HepG2 (cell line): ENCODE results near the gene ANKZF1. TPM values are rescaled to one million over a fixed set of nuclear protein-coding genes. Genes with fewer than 3 reads are reported as not detected.
A peak's percentile ranks its signal among the peaks of the same experiment; 100 is the strongest.

Experiments used
- CREBL2 ChIP-seq: sonication (generic); formaldehyde crosslinking; IDR thresholded peaks from 2 replicates; pipeline ENCODE4 v1.8.1; 2023; ENCODE audit warnings: missing genetic modification reagents, mild to moderate bottlenecking, borderline replicate concordance
- E2F1 ChIP-seq: sonication (generic); formaldehyde crosslinking; IDR thresholded peaks from 2 replicates; pipeline ENCODE4 v1.5.0; 2020; ENCODE audit warnings: missing genetic modification reagents
- FLYWCH1 ChIP-seq: sonication (generic); formaldehyde crosslinking; IDR thresholded peaks from 2 replicates; pipeline ENCODE4 v1.8.1; 2023; ENCODE audit warnings: mild to moderate bottlenecking, missing genetic modification reagents
- ISX ChIP-seq: sonication (generic); formaldehyde crosslinking; conservative IDR thresholded peaks from 2 replicates; pipeline ENCODE4 v1.5.0; 2020; ENCODE audit warnings: missing genetic modification reagents
- KMT2B ChIP-seq: IDR thresholded peaks from 2 replicates; pipeline ENCODE4 v1.6.1; 2016; ENCODE audit warnings: missing genetic modification reagents, missing compliant biosample characterization
- LBX2 ChIP-seq: sonication (generic); formaldehyde crosslinking; IDR thresholded peaks from 2 replicates; pipeline ENCODE4 v1.5.0; 2020; ENCODE audit warnings: missing genetic modification reagents, mild to moderate bottlenecking, borderline replicate concordance
- NFE2L2 ChIP-seq: fragments of 150-350 bp; IDR thresholded peaks from 2 replicates; pipeline ENCODE4 v1.6.1; 2014; ENCODE audit warnings: low read length
- SALL1 ChIP-seq: sonication (generic); formaldehyde crosslinking; IDR thresholded peaks from 2 replicates; pipeline ENCODE4 v1.8.0; 2022; ENCODE audit warnings: mild to moderate bottlenecking, missing genetic modification reagents
- SYNCRIP ChIP-seq: fragments of 200-400 bp; formaldehyde crosslinking; IDR thresholded peaks from 2 replicates; pipeline ENCODE4 v1.6.1; 2018; ENCODE audit warnings: mild to moderate bottlenecking, low read depth, low read length; ENCODE audit not compliant: insufficient read depth
- WIZ ChIP-seq: sonication (generic); formaldehyde crosslinking; IDR thresholded peaks from 2 replicates; pipeline ENCODE4 v1.5.1; 2020; ENCODE audit warnings: mild to moderate bottlenecking, missing genetic modification reagents
- XBP1 ChIP-seq: sonication (generic); formaldehyde crosslinking; IDR thresholded peaks from 2 replicates; pipeline ENCODE4 v1.5.0; 2020; ENCODE audit warnings: missing genetic modification reagents
- ZBED4 ChIP-seq: sonication (generic); formaldehyde crosslinking; IDR thresholded peaks from 2 replicates; pipeline ENCODE4 v1.4.0; 2020; ENCODE audit warnings: missing genetic modification reagents, borderline replicate concordance
- ZBTB38 ChIP-seq: sonication (generic); formaldehyde crosslinking; IDR thresholded peaks from 2 replicates; pipeline ENCODE4 v1.5.1; 2020; ENCODE audit warnings: mild to moderate bottlenecking, missing genetic modification reagents
- ZFX ChIP-seq: sonication (generic); formaldehyde crosslinking; IDR thresholded peaks from 2 replicates; pipeline ENCODE4 v1.4.0; 2020; ENCODE audit warnings: mild to moderate bottlenecking, low read depth, missing genetic modification reagents, moderate library complexity
- ZMYM3 ChIP-seq: sonication (generic); formaldehyde crosslinking; IDR thresholded peaks from 2 replicates; pipeline ENCODE4 v1.5.1; 2020; ENCODE audit warnings: mild to moderate bottlenecking, missing genetic modification reagents
- ZNF121 ChIP-seq: sonication (generic); formaldehyde crosslinking; IDR thresholded peaks from 2 replicates; pipeline ENCODE4 v1.5.0; 2020; ENCODE audit warnings: mild to moderate bottlenecking, missing genetic modification reagents
- ZNF570 ChIP-seq: sonication (generic); formaldehyde crosslinking; IDR thresholded peaks from 2 replicates; pipeline ENCODE4 v1.4.0; 2020; ENCODE audit warnings: mild to moderate bottlenecking, missing genetic modification reagents, borderline replicate concordance
- ZNF674 ChIP-seq: sonication (generic); formaldehyde crosslinking; IDR thresholded peaks from 2 replicates; pipeline ENCODE4 v1.5.0; 2020; ENCODE audit warnings: low read depth, mild to moderate bottlenecking, missing genetic modification reagents
- ZNF75D ChIP-seq: sonication (generic); formaldehyde crosslinking; IDR thresholded peaks from 2 replicates; pipeline ENCODE4 v1.8.1; 2023; ENCODE audit warnings: missing genetic modification reagents, mild to moderate bottlenecking, borderline replicate concordance
- ZNF781 ChIP-seq: sonication (generic); formaldehyde crosslinking; IDR thresholded peaks from 2 replicates; pipeline ENCODE4 v1.5.1; 2020; ENCODE audit warnings: borderline replicate concordance, mild to moderate bottlenecking, missing genetic modification reagents; ENCODE audit errors: not compliant biosample characterization
- ZNF800 ChIP-seq: sonication (generic); formaldehyde crosslinking; IDR thresholded peaks from 2 replicates; pipeline ENCODE4 v1.4.0; 2020; ENCODE audit warnings: missing genetic modification reagents
- polyA plus RNA-seq, 8 experiments: library from polyadenylated mRNA; depleted of rRNA in 3 of 8; stranded (reverse) in 7 of 8; unstranded in 1 of 8; fragments of >200 nt; fragmentation: Illumina TruSeq in 4 of 8; extraction: Trizol in 4 of 8; gene quantifications; 2 replicates each; pipeline versions ENCODE4 v1.2.1 to v1.2.3, GENCODE V29; 2011 to 2016; ENCODE audit warnings: low read depth in 4 of 8, missing spikeins in 1 of 8, mixed read lengths in 1 of 8; ENCODE audit not compliant: insufficient read depth in 1 of 8
- total RNA-seq, 5 experiments: library from RNA; depleted of rRNA; stranded (reverse); fragments of >200 nt; fragmentation: Illumina TruSeq; extraction: Trizol; gene quantifications; 2 replicates each; pipeline ENCODE4 v1.2.3, GENCODE V29; 2016; ENCODE audit warnings: low read depth in 1 of 5

The ANKZF1 gene
- total and polyA plus RNA-seq, 2 of the 13 experiments (the other 11 are each of a cell fraction or from before 2014, with no cell fraction given): 25.3 to 128 TPM

- TF ChIP-seq FLYWCH1 (CRISPR knock-in tag): peak; percentile 91; the same call in 1 of the 2 replicates
- TF ChIP-seq ZBED4 (CRISPR knock-in tag): peak; percentile 86
- TF ChIP-seq ZBTB38 (CRISPR knock-in tag): peak; percentile 93
- peak; percentile 45; the same call in 1 of the 2 replicates for TF ChIP-seq ZNF121 (CRISPR knock-in tag)
- peak; percentile 94 for TF ChIP-seq E2F1 (CRISPR knock-in tag)
- TF ChIP-seq ZNF781 (CRISPR knock-in tag): peak; percentile 33
- peak; percentile 24; the same call in 1 of the 2 replicates for TF ChIP-seq ZMYM3
- no peak for TF ChIP-seq WIZ (CRISPR knock-in tag)
- TF ChIP-seq ZFX (CRISPR knock-in tag): peak; percentile 98
- TF ChIP-seq ZNF75D (CRISPR knock-in tag): no peak
- TF ChIP-seq XBP1 (CRISPR knock-in tag): no peak
- no peak for TF ChIP-seq ZNF674 (CRISPR knock-in tag)
- peak; percentile 89; the same call in 1 of the 2 replicates for TF ChIP-seq LBX2 (CRISPR knock-in tag)
- TF ChIP-seq CREBL2: no peak
- peak; percentile 87 for TF ChIP-seq KMT2B (CRISPR knock-in tag)
- TF ChIP-seq ISX (CRISPR knock-in tag): peak; percentile 84; the same call in 1 of the 2 replicates
- no peak for TF ChIP-seq SYNCRIP
- no peak for TF ChIP-seq NFE2L2
- TF ChIP-seq SALL1 (CRISPR knock-in tag): peak; percentile 96
- TF ChIP-seq ZNF570: no peak
- TF ChIP-seq ZNF800: peak; percentile 80; the same call in 1 of the 2 replicates
These were observed 10.6 kb upstream of the ANKZF1 start, which contains the start of gene ABCB6 (continued) for GRCh38 chr2:219218732-219219701.
